ENCODE measurements around the gene SLC6A1.

SLC6A1 gene

DNA sequence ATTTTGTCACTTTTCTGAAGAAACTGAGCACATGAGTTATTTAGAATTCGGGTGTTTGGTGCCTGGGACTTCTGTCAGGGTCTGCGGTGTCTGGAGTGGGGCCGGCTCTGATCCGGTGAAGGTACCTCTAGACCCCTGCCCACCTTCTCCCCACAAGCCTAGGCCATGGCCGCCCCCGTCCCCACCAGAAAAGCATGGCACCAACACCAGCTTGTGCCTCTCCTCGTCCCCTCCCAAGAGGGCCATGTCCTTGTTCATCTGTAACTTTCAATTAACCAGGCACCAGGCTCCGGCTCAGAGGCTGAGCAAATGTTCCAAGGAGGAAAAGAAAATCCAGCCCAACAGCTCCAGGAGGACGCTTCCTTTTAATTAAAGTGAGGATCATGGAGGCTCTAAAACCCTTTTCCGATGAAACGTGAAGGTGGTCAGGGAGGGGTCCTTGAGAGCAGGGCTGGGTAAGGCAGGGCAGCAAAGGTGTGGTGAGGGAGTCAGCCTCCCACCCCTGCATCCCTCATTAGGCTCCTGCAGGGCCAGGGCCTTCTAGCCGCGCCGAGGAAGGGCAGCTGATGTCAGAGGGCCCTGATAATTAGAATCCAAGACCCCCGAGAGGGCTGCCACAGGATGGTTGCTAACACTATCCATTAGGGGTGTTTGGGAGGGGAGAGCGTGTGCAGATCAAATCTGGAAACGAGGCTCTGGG lies 62.3 kb downstream of the SLC6A1 start:
- H3K9me3 ChIP-seq (ENCODE audit: severe bottlenecking): no peaks in the 10 kb centered on the region
- DNase-seq (ENCODE audit: low spot score) (no peak), ATAC-seq (ENCODE audit: low read depth) (no peak)
- no peak overlapping the region for H3K27ac ChIP-seq (ENCODE audit: poor library complexity, severe bottlenecking)
- H3K27me3 ChIP-seq (ENCODE audit: insufficient read depth, poor library complexity, severe bottlenecking): no peaks in the 10 kb centered on the region
- H3K4me3 ChIP-seq (ENCODE audit: severe bottlenecking): no peak overlapping the region
- H3K36me3 ChIP-seq (ENCODE audit: low read depth): no peaks in the 10 kb centered on the region
- TF ChIP-seq, protein P1, sequence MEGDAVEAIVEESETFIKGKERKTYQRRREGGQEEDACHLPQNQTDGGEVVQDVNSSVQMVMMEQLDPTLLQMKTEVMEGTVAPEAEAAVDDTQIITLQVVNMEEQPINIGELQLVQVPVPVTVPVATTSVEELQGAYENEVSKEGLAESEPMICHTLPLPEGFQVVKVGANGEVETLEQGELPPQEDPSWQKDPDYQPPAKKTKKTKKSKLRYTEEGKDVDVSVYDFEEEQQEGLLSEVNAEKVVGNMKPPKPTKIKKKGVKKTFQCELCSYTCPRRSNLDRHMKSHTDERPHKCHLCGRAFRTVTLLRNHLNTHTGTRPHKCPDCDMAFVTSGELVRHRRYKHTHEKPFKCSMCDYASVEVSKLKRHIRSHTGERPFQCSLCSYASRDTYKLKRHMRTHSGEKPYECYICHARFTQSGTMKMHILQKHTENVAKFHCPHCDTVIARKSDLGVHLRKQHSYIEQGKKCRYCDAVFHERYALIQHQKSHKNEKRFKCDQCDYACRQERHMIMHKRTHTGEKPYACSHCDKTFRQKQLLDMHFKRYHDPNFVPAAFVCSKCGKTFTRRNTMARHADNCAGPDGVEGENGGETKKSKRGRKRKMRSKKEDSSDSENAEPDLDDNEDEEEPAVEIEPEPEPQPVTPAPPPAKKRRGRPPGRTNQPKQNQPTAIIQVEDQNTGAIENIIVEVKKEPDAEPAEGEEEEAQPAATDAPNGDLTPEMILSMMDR (IDR thresholded peaks at IDR 0.05; ENCODE audit: poor library complexity, severe bottlenecking): no peak
- no peaks in the 10 kb centered on the region for H3K4me1 ChIP-seq (ENCODE audit: insufficient read depth, poor library complexity, severe bottlenecking)

DNA sequence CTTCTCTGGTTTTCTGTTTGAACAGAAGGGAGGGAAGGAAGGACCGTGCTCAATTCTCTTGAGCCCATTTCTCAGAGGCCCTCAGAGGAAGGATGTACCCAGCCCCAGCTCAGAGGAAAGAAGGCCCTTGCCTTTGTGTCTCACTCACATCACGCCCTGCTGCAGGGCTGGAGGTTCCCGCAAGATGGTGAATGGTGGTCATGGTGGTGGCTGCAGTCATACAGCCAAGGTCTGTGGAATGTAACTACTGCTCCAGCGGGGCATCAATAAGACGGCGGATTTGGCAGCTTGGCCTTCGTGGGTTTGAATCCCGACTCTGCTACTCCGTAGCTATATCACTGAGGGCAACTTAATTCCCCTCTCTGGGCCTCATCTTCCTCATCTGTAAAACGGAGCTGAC lies 62.9 kb downstream of the SLC6A1 start:
- Histone ChIP-seq H3K9me3 (ENCODE audit: severe bottlenecking) (no peaks in the 10 kb centered on the region), H3K4me1 (ENCODE audit: insufficient read depth, poor library complexity, severe bottlenecking) (no peaks in the 10 kb centered on the region), H3K4me3 (ENCODE audit: severe bottlenecking) (no peak overlapping the region), H3K27me3 (ENCODE audit: insufficient read depth, poor library complexity, severe bottlenecking) (no peaks in the 10 kb centered on the region), H3K36me3 (ENCODE audit: low read depth) (no peaks in the 10 kb centered on the region), H3K27ac (ENCODE audit: poor library complexity, severe bottlenecking) (no peak overlapping the region)
- no peak for DNase-seq (ENCODE audit: low spot score)
- TF ChIP-seq, protein P1 (IDR thresholded peaks at IDR 0.05; ENCODE audit: poor library complexity, severe bottlenecking): no peak
- ATAC-seq (ENCODE audit: low read depth): no peak

- TF ChIP-seq, protein P1 (IDR thresholded peaks at IDR 0.05; ENCODE audit: poor library complexity, severe bottlenecking): no peak
- Histone ChIP-seq H3K27ac (ENCODE audit: poor library complexity, severe bottlenecking) (no peak overlapping the region), H3K36me3 (ENCODE audit: low read depth) (no peaks in the 10 kb centered on the region), H3K9me3 (ENCODE audit: severe bottlenecking) (no peaks in the 10 kb centered on the region), H3K4me1 (ENCODE audit: insufficient read depth, poor library complexity, severe bottlenecking) (no peaks in the 10 kb centered on the region), H3K27me3 (ENCODE audit: insufficient read depth, poor library complexity, severe bottlenecking) (no peaks in the 10 kb centered on the region), H3K4me3 (ENCODE audit: severe bottlenecking) (no peak overlapping the region)
- no peak for ATAC-seq (ENCODE audit: low read depth)
- no peak for DNase-seq (ENCODE audit: low spot score)
Measured at GRCh38 chr3:11056531-11057050, 64.0 kb downstream of the SLC6A1 start.

GRCh38 chr3:11057655-11058054 lies 65.1 kb downstream of the SLC6A1 start:
- H3K36me3 ChIP-seq (ENCODE audit: low read depth): no peaks in the 10 kb centered on the region
- H3K9me3 ChIP-seq (ENCODE audit: severe bottlenecking): no peaks in the 10 kb centered on the region
- DNase-seq (ENCODE audit: low spot score) (no peak), ATAC-seq (ENCODE audit: low read depth) (no peak)
- H3K4me3 ChIP-seq (ENCODE audit: severe bottlenecking): no peak overlapping the region
- TF ChIP-seq, protein P1 (IDR thresholded peaks at IDR 0.05; ENCODE audit: poor library complexity, severe bottlenecking): no peak
- no peaks in the 10 kb centered on the region for H3K27me3 ChIP-seq (ENCODE audit: insufficient read depth, poor library complexity, severe bottlenecking)
- H3K4me1 ChIP-seq (ENCODE audit: insufficient read depth, poor library complexity, severe bottlenecking): no peaks in the 10 kb centered on the region
- no peak overlapping the region for H3K27ac ChIP-seq (ENCODE audit: poor library complexity, severe bottlenecking)

Data from RWPE2 (cell line).